ENCODE measurements around the gene BRPF3.

BRPF3 gene

GRCh38 chr6:36229223-36229622 lies 32.7 kb downstream of the BRPF3 start:
- Histone ChIP-seq H3K9me3 (ENCODE audit: control insufficient read depth, insufficient read depth, low read length) (no peaks in the 10 kb centered on the region), H3K9ac (ENCODE audit: low read depth, low read length) (no peak overlapping the region), H3K36me3 (ENCODE audit: insufficient read depth, low read length) (no peaks in the 10 kb centered on the region; the same call in none of the 2 replicates), H3K4me1 (ENCODE audit: insufficient read depth, low read length) (no peaks in the 10 kb centered on the region)

- Histone ChIP-seq H3K4me1 (ENCODE audit: insufficient read depth, low read length) (no peaks in the 10 kb centered on the region), H3K36me3 (ENCODE audit: insufficient read depth, low read length) (no peaks in the 10 kb centered on the region; the same call in none of the 2 replicates), H3K9ac (ENCODE audit: low read depth, low read length) (no peak overlapping the region), H3K9me3 (ENCODE audit: control insufficient read depth, insufficient read depth, low read length) (no peaks in the 10 kb centered on the region)
Measured at GRCh38 chr6:36230371-36230770, 33.8 kb downstream of the BRPF3 start.

GRCh38 chr6:36232172-36232571 lies 35.6 kb downstream of the BRPF3 start:
- no peak overlapping the region for H3K9ac ChIP-seq (ENCODE audit: low read depth, low read length)
- H3K36me3 ChIP-seq (ENCODE audit: insufficient read depth, low read length): no peaks in the 10 kb centered on the region; the same call in none of the 2 replicates
- H3K4me1 ChIP-seq (ENCODE audit: insufficient read depth, low read length): no peaks in the 10 kb centered on the region
- no peaks in the 10 kb centered on the region for H3K9me3 ChIP-seq (ENCODE audit: control insufficient read depth, insufficient read depth, low read length)

GRCh38 chr6:36235309-36235708 lies 38.8 kb downstream of the BRPF3 start:
- no peaks in the 10 kb centered on the region; the same call in 1 of the 2 replicates for H3K36me3 ChIP-seq (ENCODE audit: insufficient read depth, low read length)
- H3K9me3 ChIP-seq (ENCODE audit: control insufficient read depth, insufficient read depth, low read length): no peaks in the 10 kb centered on the region
- no peaks in the 10 kb centered on the region for H3K4me1 ChIP-seq (ENCODE audit: insufficient read depth, low read length)
- no peak overlapping the region for H3K9ac ChIP-seq (ENCODE audit: low read depth, low read length)

GRCh38 chr6:36235862-36236261 lies 39.3 kb downstream of the BRPF3 start:
- H3K4me1 ChIP-seq (ENCODE audit: insufficient read depth, low read length): no peaks in the 10 kb centered on the region
- H3K9me3 ChIP-seq (ENCODE audit: control insufficient read depth, insufficient read depth, low read length): no peaks in the 10 kb centered on the region
- no peaks in the 10 kb centered on the region; the same call in 1 of the 2 replicates for H3K36me3 ChIP-seq (ENCODE audit: insufficient read depth, low read length)
- no peak overlapping the region for H3K9ac ChIP-seq (ENCODE audit: low read depth, low read length)

GRCh38 chr6:36239774-36240173 lies 43.2 kb downstream of the BRPF3 start:
- peaks cover 19% of the 10 kb centered on the region for H3K4me1 ChIP-seq (ENCODE audit: insufficient read depth, low read length)
- no peaks in the 10 kb centered on the region for H3K9me3 ChIP-seq (ENCODE audit: control insufficient read depth, insufficient read depth, low read length)
- H3K36me3 ChIP-seq (ENCODE audit: insufficient read depth, low read length): no peaks in the 10 kb centered on the region
- no peak overlapping the region for H3K9ac ChIP-seq (ENCODE audit: low read depth, low read length)

- Histone ChIP-seq H3K9ac (ENCODE audit: low read depth, low read length) (no peak overlapping the region), H3K9me3 (ENCODE audit: control insufficient read depth, insufficient read depth, low read length) (no peaks in the 10 kb centered on the region), H3K36me3 (ENCODE audit: insufficient read depth, low read length) (no peaks in the 10 kb centered on the region), H3K4me1 (ENCODE audit: insufficient read depth, low read length) (peaks cover 35% of the 10 kb centered on the region)
Measured at GRCh38 chr6:36241728-36242127, 45.2 kb downstream of the BRPF3 start.

GRCh38 chr6:36242161-36242560 lies 45.6 kb downstream of the BRPF3 start:
- H3K36me3 ChIP-seq (ENCODE audit: insufficient read depth, low read length): no peaks in the 10 kb centered on the region
- no peak overlapping the region for H3K9ac ChIP-seq (ENCODE audit: low read depth, low read length)

GRCh38 chr6:36242626-36243025 lies 46.1 kb downstream of the BRPF3 start:
- Histone ChIP-seq H3K36me3 (ENCODE audit: insufficient read depth, low read length) (no peaks in the 10 kb centered on the region), H3K9ac (ENCODE audit: low read depth, low read length) (no peak overlapping the region), H3K9me3 (ENCODE audit: control insufficient read depth, insufficient read depth, low read length) (no peaks in the 10 kb centered on the region), H3K4me1 (ENCODE audit: insufficient read depth, low read length) (peaks cover 35% of the 10 kb centered on the region)

More at GRCh38 chr6:36242161-36242560, 45.6 kb downstream of the BRPF3 start:
- Histone ChIP-seq H3K4me1 (ENCODE audit: insufficient read depth, low read length) (peaks cover 35% of the 10 kb centered on the region), H3K9me3 (ENCODE audit: control insufficient read depth, insufficient read depth, low read length) (no peaks in the 10 kb centered on the region)

GRCh38 chr6:36243562-36244212 lies 47.1 kb downstream of the BRPF3 start:
- H3K4me1 ChIP-seq (ENCODE audit: insufficient read depth, low read length): peaks cover 35% of the 10 kb centered on the region
- no peaks in the 10 kb centered on the region for H3K9me3 ChIP-seq (ENCODE audit: control insufficient read depth, insufficient read depth, low read length)
- no peak overlapping the region for H3K9ac ChIP-seq (ENCODE audit: low read depth, low read length)
- no peaks in the 10 kb centered on the region for H3K36me3 ChIP-seq (ENCODE audit: insufficient read depth, low read length)

GRCh38 chr6:36244641-36245280 lies 48.2 kb downstream of the BRPF3 start:
- no peaks in the 10 kb centered on the region for H3K36me3 ChIP-seq (ENCODE audit: insufficient read depth, low read length)
- no peaks in the 10 kb centered on the region for H3K9me3 ChIP-seq (ENCODE audit: control insufficient read depth, insufficient read depth, low read length)
- H3K9ac ChIP-seq (ENCODE audit: low read depth, low read length): no peak overlapping the region; the same call in 1 of the 2 replicates
- H3K4me1 ChIP-seq (ENCODE audit: insufficient read depth, low read length): peaks cover 35% of the 10 kb centered on the region

- H3K36me3 ChIP-seq (ENCODE audit: insufficient read depth, low read length): no peaks in the 10 kb centered on the region
- H3K9ac ChIP-seq (ENCODE audit: low read depth, low read length): no peak overlapping the region
- no peaks in the 10 kb centered on the region for H3K9me3 ChIP-seq (ENCODE audit: control insufficient read depth, insufficient read depth, low read length)
- peaks cover 35% of the 10 kb centered on the region for H3K4me1 ChIP-seq (ENCODE audit: insufficient read depth, low read length)
Measured at GRCh38 chr6:36245572-36246061, 49.1 kb downstream of the BRPF3 start.

- no peak overlapping the region for H3K9ac ChIP-seq (ENCODE audit: low read depth, low read length)
- no peaks in the 10 kb centered on the region for H3K9me3 ChIP-seq (ENCODE audit: control insufficient read depth, insufficient read depth, low read length)
Measured at GRCh38 chr6:36246506-36247268, 50.1 kb downstream of the BRPF3 start.

GRCh38 chr6:36247693-36248092 lies 51.1 kb downstream of the BRPF3 start:
- Histone ChIP-seq H3K9me3 (ENCODE audit: control insufficient read depth, insufficient read depth, low read length) (no peaks in the 10 kb centered on the region), H3K9ac (ENCODE audit: low read depth, low read length) (no peak overlapping the region), H3K36me3 (ENCODE audit: insufficient read depth, low read length) (no peaks in the 10 kb centered on the region), H3K4me1 (ENCODE audit: insufficient read depth, low read length) (peaks cover 34% of the 10 kb centered on the region)

More at GRCh38 chr6:36246506-36247268, 50.1 kb downstream of the BRPF3 start:
- peaks cover 35% of the 10 kb centered on the region for H3K4me1 ChIP-seq (ENCODE audit: insufficient read depth, low read length)
- no peaks in the 10 kb centered on the region for H3K36me3 ChIP-seq (ENCODE audit: insufficient read depth, low read length)
